HG03354 (cell line): ENCODE results near the gene TMEM45A.
A peak's percentile ranks its signal among the peaks of the same experiment; 100 is the strongest.

ENCODE experiments used
- ATAC-seq: cut with Tn5 transposase; IDR thresholded peaks from one replicate; pipeline ENCODE4 v1.9.1; 2021; ENCODE audit warnings: mild to moderate bottlenecking; ENCODE audit not compliant: unreplicated experiment, poor library complexity, severe bottlenecking

Gene TMEM45A

GRCh38 chr3:100602506-100603444 is 110.4 kb downstream of the TMEM45A start:
- peak; percentile 36 for ATAC-seq

- ATAC-seq, result peak; percentile 52
These were observed 111.0 kb downstream of the TMEM45A start for GRCh38 chr3:100603469-100603868.

GRCh38 chr3:100605358-100605757 is 112.9 kb downstream of the TMEM45A start:
- ATAC-seq, result no peak

- ATAC-seq, result peak; percentile 86
These were observed 114.6 kb downstream of the TMEM45A start for GRCh38 chr3:100606894-100607512.

GRCh38 chr3:100609305-100609704 is 116.9 kb downstream of the TMEM45A start, which contains the start of gene ADGRG7:
ADGRG7 (plus strand) TSS chr3:100609601; CDS start chr3:100609857, 256 bp downstream.
- no peak for ATAC-seq

GRCh38 chr3:100609963-100610362 is 117.5 kb downstream of the TMEM45A start:
- no peak for ATAC-seq

GRCh38 chr3:100611221-100611620 is 118.8 kb downstream of the TMEM45A start:
- no peak for ATAC-seq

GRCh38 chr3:100613721-100614390 is 121.4 kb downstream of the TMEM45A start:
- ATAC-seq, result peak; percentile 73

- peak; percentile 94 for ATAC-seq
These were observed 122.5 kb downstream of the TMEM45A start for GRCh38 chr3:100614941-100615340.

- no peak for ATAC-seq
These were observed 123.3 kb downstream of the TMEM45A start for GRCh38 chr3:100615684-100616083.

- no peak for ATAC-seq
These were observed 128.8 kb downstream of the TMEM45A start for GRCh38 chr3:100621251-100621650.
